HCT116 (cell line): Measurements from ENCODE around the gene ATG9A. TPM values are rescaled to one million over a fixed set of nuclear protein-coding genes. Genes with fewer than 3 reads are reported as not detected.

ENCODE experiments used
- ATAC-seq: fragments of 200-7000 bp; cut with Tn5 transposase; 2 replicates; pipeline ENCODE4 v1.9.1; 2020; ENCODE audit warnings: mild to moderate bottlenecking, moderate library complexity
- BruUV-seq: library from RNA; stranded (reverse); fragments of 400-500 nt; replicated peaks from 2 replicates; lab custom pipeline; 2021; lab: Mats Ljungman, UMichigan
- CTCF ChIA-PET: fragments of 300-600 bp; sonication (Branson Sonifier 250); formaldehyde crosslinking; loops from one replicate; lab custom pipeline; 2021; ENCODE audit warnings: antibody characterized with exemption; lab: Charles Lee
- POLR2A ChIA-PET: fragments of 300-600, 350-600 bp; sonication (Branson Sonifier 250); formaldehyde crosslinking; loops from one replicate; lab custom pipeline; 2021; ENCODE audit warnings: antibody characterized with exemption; lab: Charles Lee
- RAD21 ChIA-PET, 2 experiments: fragments of 300-600 bp; sonication (Branson Sonifier 250); formaldehyde crosslinking; loops; one replicate each; lab custom pipeline; 2023; ENCODE audit warnings: low total read pairs in 2 of 2; ENCODE audit not compliant: uncharacterized antibody in 2 of 2, unreplicated experiment in 2 of 2, low non-redundant PET in 1 of 2; lab: Charles Lee
- DNase-seq: peaks from one replicate; pipeline ENCODE4 v3.0.0-alpha.2; 2010; ENCODE audit warnings: low read depth, low spot score
- H2AFZ ChIP-seq: fragments of 200-600 bp; shearing (Covaris generic), sonication (generic); 2 replicates; pipeline ENCODE4 v1.6.1; 2017; ENCODE audit warnings: low read depth, mixed run types, mixed read lengths, antibody characterized with exemption, low read length; ENCODE audit not compliant: poor library complexity, severe bottlenecking
- H3K27ac ChIP-seq: 2 replicates; pipeline ENCODE4 v1.5.1; 2012; ENCODE audit warnings: low read depth, low read length
- H3K27me3 ChIP-seq: fragments of 200-600 bp; sonication (generic); 2 replicates; pipeline ENCODE4 v1.6.1; 2016; ENCODE audit warnings: mixed run types, low read length, mixed read lengths; ENCODE audit not compliant: insufficient read depth
- H3K36me3 ChIP-seq, 2 experiments: fragments of 200-500 bp in 1 of 2; fragments of 200-600 bp in 1 of 2; sonication (Bioruptor generic) in 1 of 2; sonication (generic) in 1 of 2; 2 replicates each; pipeline versions ENCODE4 v1.5.1 to v1.6.1; 2014 to 2016; ENCODE audit warnings: low read length in 2 of 2, inconsistent platforms in 1 of 2, mixed read lengths in 1 of 2, mixed run types in 1 of 2; ENCODE audit not compliant: insufficient read depth in 2 of 2, control insufficient read depth in 1 of 2
- H3K4me1 ChIP-seq, 2 experiments: fragments of 200-600 bp in 1 of 2; sonication (generic) in 1 of 2; 2 replicates each; pipeline versions ENCODE4 v1.5.1 to v1.6.1; 2012 to 2017; ENCODE audit warnings: low read length in 2 of 2, inconsistent platforms in 1 of 2, mild to moderate bottlenecking in 1 of 2, mixed read lengths in 1 of 2, mixed run types in 1 of 2, moderate library complexity in 1 of 2; ENCODE audit not compliant: insufficient read depth in 2 of 2, control insufficient read depth in 1 of 2
- H3K4me2 ChIP-seq: fragments of 200-600 bp; sonication (generic); 2 replicates; pipeline ENCODE4 v1.6.1; 2017; ENCODE audit warnings: mixed run types, low read length, mixed read lengths
- H3K4me3 ChIP-seq, 2 experiments: fragments of 200-600 bp in 1 of 2; sonication (generic) in 1 of 2; replicated peaks in 1 of 2; 2 replicates each; pipeline ENCODE4 v1.5.1; 2011 to 2016; ENCODE audit warnings: low read length in 2 of 2, control low read depth in 1 of 2, low read depth in 1 of 2, mild to moderate bottlenecking in 1 of 2, mixed read lengths in 1 of 2, mixed run types in 1 of 2
- H3K79me2 ChIP-seq: fragments of 200-600 bp; sonication (generic); 2 replicates; pipeline ENCODE4 v1.6.1; 2017; ENCODE audit warnings: mild to moderate bottlenecking, mixed run types, low read length, moderate library complexity, mixed read lengths; ENCODE audit not compliant: insufficient read depth
- H3K9ac ChIP-seq: fragments of 200-600 bp; sonication (generic); 2 replicates; pipeline ENCODE4 v1.6.1; 2016; ENCODE audit warnings: low read length, mixed read lengths
- H3K9me2 ChIP-seq: fragments of 200-600 bp; sonication (generic), shearing (Covaris generic); 2 replicates; pipeline ENCODE4 v1.6.1; 2017; ENCODE audit warnings: mixed run types, mild to moderate bottlenecking, moderate library complexity; ENCODE audit not compliant: insufficient read depth
- H3K9me3 ChIP-seq, 2 experiments: fragments of 200-500 bp in 1 of 2; fragments of 200-600 bp in 1 of 2; sonication (Bioruptor generic) in 1 of 2; sonication (generic) in 1 of 2; 2 replicates each; pipeline ENCODE4 v1.6.1; 2014 to 2017; ENCODE audit warnings: low read length in 2 of 2, mixed read lengths in 2 of 2, inconsistent platforms in 1 of 2, low read depth in 1 of 2, mild to moderate bottlenecking in 1 of 2, mixed run types in 1 of 2, moderate library complexity in 1 of 2; ENCODE audit not compliant: control insufficient read depth in 1 of 2, insufficient read depth in 1 of 2
- H4K20me1 ChIP-seq: fragments of 200-600 bp; sonication (generic), shearing (Covaris generic); 2 replicates; pipeline ENCODE4 v1.6.1; 2017; ENCODE audit warnings: mixed run types, mild to moderate bottlenecking, moderate library complexity; ENCODE audit not compliant: insufficient read depth
- CEBPB ChIP-seq: IDR thresholded peaks from 2 replicates; pipeline ENCODE4 v1.6.1; 2012; ENCODE audit warnings: low read depth
- EGR1 ChIP-seq: IDR thresholded peaks from 2 replicates; pipeline ENCODE4 v1.6.1; 2012; ENCODE audit warnings: low read depth
- ELF1 ChIP-seq: IDR thresholded peaks from 2 replicates; pipeline ENCODE4 v1.6.1; 2012; ENCODE audit warnings: low read depth, borderline replicate concordance
- EZH2 ChIP-seq: fragments of 200-600 bp; sonication (generic); IDR thresholded peaks from 2 replicates; pipeline ENCODE4 v1.6.1; 2017; ENCODE audit warnings: antibody characterized with exemption, mixed run types
- EZH2phosphoT487 ChIP-seq: fragments of 200-600 bp; IDR thresholded peaks from 2 replicates; pipeline ENCODE4 v1.6.1; 2018; ENCODE audit warnings: antibody characterized with exemption, borderline replicate concordance
- FOSL1 ChIP-seq: IDR thresholded peaks from 2 replicates; pipeline ENCODE4 v1.6.1; 2012; ENCODE audit warnings: low read depth
- JUND ChIP-seq: IDR thresholded peaks from 2 replicates; pipeline ENCODE4 v1.6.1; 2012
- RAD21 ChIP-seq: IDR thresholded peaks from 2 replicates; pipeline ENCODE4 v1.6.1; 2012; ENCODE audit warnings: low read depth, mild to moderate bottlenecking
- SRF ChIP-seq: IDR thresholded peaks from 2 replicates; pipeline ENCODE4 v1.6.1; 2012; ENCODE audit warnings: low read depth
- TCF7L2 ChIP-seq: IDR thresholded peaks from 2 replicates; pipeline ENCODE4 v1.7.0; 2011; ENCODE audit warnings: borderline replicate concordance, inconsistent platforms; ENCODE audit not compliant: insufficient read depth, insufficient read length; ENCODE audit errors: extremely low read depth
- ZBTB33 ChIP-seq: IDR thresholded peaks from 2 replicates; pipeline ENCODE4 v1.6.1; 2011; ENCODE audit warnings: mild to moderate bottlenecking, low read length, moderate library complexity; ENCODE audit not compliant: insufficient replicate concordance; ENCODE audit errors: extremely low read depth
- intact Hi-C: fragments of 100-400 bp; cut with micrococcal nuclease; formaldehyde crosslinking; loops from 2 replicates; pipeline ENCODE4 v1.10.0; 2022
- total RNA-seq: library from RNA; stranded (reverse); gene quantifications from one replicate; pipeline ENCODE4 v1.2.1, GENCODE V29; 2021; ENCODE audit not compliant: unreplicated experiment

Gene ATG9A
- total RNA-seq, 1 experiment from 2014 or later = 51.8 TPM

- 0 out of 2 replicates have a peak overlapping the region, but pooled peaks have one; percentile 5 for H3K4me2 ChIP-seq
- POLR2A ChIA-PET = interaction anchor here (2.3 kb wide), 1 partner anchor 10 kb away, joined by 18 read pairs; the partner anchor contains the start of gene ZFAND2B
- RAD21 ChIA-PET = no interaction called here
- CTCF ChIA-PET = interaction anchor here (0.6 kb wide), 1 partner anchor 36 kb away, joined by 5 read pairs; no protein-coding TSS in a partner anchor
- H2AFZ ChIP-seq = no peak overlapping the region
- no TSS peak for BruUV-seq
- ATAC-seq (no peak), DNase-seq (no peak)
- H3K4me1 ChIP-seq = peaks cover 9 to 37% of the 10 kb centered on the region in 2 experiments; a peak in 3 of 4 replicates
- H3K4me3 ChIP-seq = no peak overlapping the region
- H3K36me3 ChIP-seq = peaks cover 3 to 15% of the 10 kb centered on the region in 2 experiments; a peak in 1 of 4 replicates
- H3K79me2 ChIP-seq = no peaks in the 10 kb centered on the region
- H3K9me3 ChIP-seq = no peaks in the 10 kb centered on the region
- H3K9me2 ChIP-seq = no peaks in the 10 kb centered on the region
- no peak overlapping the region for H3K9ac ChIP-seq
- TF ChIP-seq CEBPB (no peak), FOSL1 (no peak), EZH2phosphoT487 (no peak), SRF (no peak), TCF7L2 (no peak), EGR1 (no peak)
- no peak overlapping the region for H3K27ac ChIP-seq
- H4K20me1 ChIP-seq = no peaks in the 10 kb centered on the region
- H3K27me3 ChIP-seq = no peaks in the 10 kb centered on the region
- intact Hi-C loops = no loop called here
Measured at GRCh38 chr2:219216535-219216915, 12.9 kb downstream of the ATG9A start.

- ChIA-PET RAD21 (interaction anchor here in 1 of 2 experiments (0.6 kb wide), 1 partner anchor 9 kb away, joined by 9 read pairs; the partner anchor contains the start of gene ZFAND2B), POLR2A (interaction anchor here (2.3 kb wide), 1 partner anchor 9 kb away, joined by 18 read pairs; the partner anchor contains the start of gene ZFAND2B)
- no peak for DNase-seq
- no peaks in the 10 kb centered on the region for H3K27me3 ChIP-seq
- H3K4me1 ChIP-seq = peaks cover 9 to 37% of the 10 kb centered on the region in 2 experiments; a peak in 3 of 4 replicates
- H3K79me2 ChIP-seq = no peaks in the 10 kb centered on the region
- no peak overlapping the region for H3K4me3 ChIP-seq
- no TSS peak for BruUV-seq
- TF ChIP-seq RAD21 (no peak), EZH2 (no peak), CEBPB (no peak), JUND (no peak), ZBTB33 (no peak), ELF1 (no peak)
- TF ChIP-seq, all 23 proteins: peak for 0
- no peak overlapping the region for H3K27ac ChIP-seq
- no peaks in the 10 kb centered on the region for H3K9me2 ChIP-seq
- CTCF ChIA-PET = interaction anchor here (0.6 kb wide), 1 partner anchor 37 kb away, joined by 5 read pairs; no protein-coding TSS in a partner anchor
- no peak overlapping the region for H3K9ac ChIP-seq
- H2AFZ ChIP-seq = no peak overlapping the region
- no peaks in the 10 kb centered on the region for H4K20me1 ChIP-seq
- no peaks in the 10 kb centered on the region for H3K9me3 ChIP-seq
- no peak overlapping the region for H3K4me2 ChIP-seq
- intact Hi-C loops = no loop called here
- no peak for ATAC-seq
- H3K36me3 ChIP-seq = peaks cover 0 to 15% of the 10 kb centered on the region in 2 experiments; a peak in 1 of 4 replicates
Measured at GRCh38 chr2:219215871-219216534, 13.4 kb downstream of the ATG9A start.
